ENCODE measurements around the gene CLCN2. TPM values are rescaled to one million over a fixed set of nuclear protein-coding genes. Genes with fewer than 3 reads are reported as not detected.
A peak's percentile ranks its signal among the peaks of the same experiment; 100 is the strongest.

CLCN2 gene
- total RNA-seq, 1 experiment from 2014 or later = 21.6 TPM

DNA sequence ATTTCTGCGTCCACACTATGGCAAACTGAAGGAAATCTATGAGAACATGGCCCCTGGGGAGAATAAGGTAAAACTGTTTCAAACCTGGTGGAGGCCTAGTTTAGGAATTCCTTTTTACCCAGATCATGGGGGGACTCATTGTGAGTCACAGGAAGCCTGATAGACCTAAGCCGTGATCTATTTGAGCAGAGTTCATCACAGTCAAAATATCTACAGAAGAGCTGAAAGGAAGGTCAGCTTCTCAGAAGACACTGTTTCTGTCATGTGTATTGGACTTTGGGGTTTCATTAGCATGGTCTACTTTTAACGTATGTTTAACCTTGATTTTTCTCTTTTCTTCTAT, 61.1 kb downstream of the CLCN2 start:
- Histone ChIP-seq H3K36me3 (ENCODE audit: control insufficient read depth in 1 of 2, insufficient read depth in 2 of 2, low read length in 2 of 2) (peaks cover 41 to 42% of the 10 kb centered on the region in 2 experiments), H3K9me3 (ENCODE audit: control insufficient read depth in 1 of 2, insufficient read depth in 1 of 2, low read depth in 1 of 2, low read length in 2 of 2) (no peaks in the 10 kb centered on the region), H3K79me2 (ENCODE audit: insufficient read depth, low read length) (peaks cover 52% of the 10 kb centered on the region), H3K27ac (ENCODE audit: low read depth, low read length) (no peak overlapping the region), H3K4me2 (ENCODE audit: low read length) (peak overlapping the region; percentile 91), H3K9me2 (ENCODE audit: insufficient read depth) (no peaks in the 10 kb centered on the region), H3K4me3 (replicated peaks in 1 of 2; ENCODE audit: low read depth in 1 of 2, low read length in 2 of 2) (peak overlapping the region; percentile 72 to 84), H4K20me1 (ENCODE audit: insufficient read depth) (no peaks in the 10 kb centered on the region), H2AFZ (ENCODE audit: low read depth, low read length, poor library complexity, severe bottlenecking) (no peak overlapping the region), H3K9ac (ENCODE audit: low read length) (peak overlapping the region; percentile 91), H3K4me1 (ENCODE audit: control insufficient read depth in 1 of 2, insufficient read depth in 2 of 2, low read length in 2 of 2) (peaks cover 4 to 14% of the 10 kb centered on the region in 2 experiments), H3K27me3 (ENCODE audit: insufficient read depth, low read length) (no peaks in the 10 kb centered on the region)
- CTCF ChIA-PET = no interaction called here
- POLR2A ChIA-PET = no interaction called here
- TF ChIP-seq, protein P1, sequence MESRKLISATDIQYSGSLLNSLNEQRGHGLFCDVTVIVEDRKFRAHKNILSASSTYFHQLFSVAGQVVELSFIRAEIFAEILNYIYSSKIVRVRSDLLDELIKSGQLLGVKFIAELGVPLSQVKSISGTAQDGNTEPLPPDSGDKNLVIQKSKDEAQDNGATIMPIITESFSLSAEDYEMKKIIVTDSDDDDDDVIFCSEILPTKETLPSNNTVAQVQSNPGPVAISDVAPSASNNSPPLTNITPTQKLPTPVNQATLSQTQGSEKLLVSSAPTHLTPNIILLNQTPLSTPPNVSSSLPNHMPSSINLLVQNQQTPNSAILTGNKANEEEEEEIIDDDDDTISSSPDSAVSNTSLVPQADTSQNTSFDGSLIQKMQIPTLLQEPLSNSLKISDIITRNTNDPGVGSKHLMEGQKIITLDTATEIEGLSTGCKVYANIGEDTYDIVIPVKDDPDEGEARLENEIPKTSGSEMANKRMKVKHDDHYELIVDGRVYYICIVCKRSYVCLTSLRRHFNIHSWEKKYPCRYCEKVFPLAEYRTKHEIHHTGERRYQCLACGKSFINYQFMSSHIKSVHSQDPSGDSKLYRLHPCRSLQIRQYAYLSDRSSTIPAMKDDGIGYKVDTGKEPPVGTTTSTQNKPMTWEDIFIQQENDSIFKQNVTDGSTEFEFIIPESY (IDR thresholded peaks at IDR 0.05; ENCODE audit: extremely low read depth, insufficient replicate concordance, low read length) = no peak
- TF ChIP-seq, protein P2, sequence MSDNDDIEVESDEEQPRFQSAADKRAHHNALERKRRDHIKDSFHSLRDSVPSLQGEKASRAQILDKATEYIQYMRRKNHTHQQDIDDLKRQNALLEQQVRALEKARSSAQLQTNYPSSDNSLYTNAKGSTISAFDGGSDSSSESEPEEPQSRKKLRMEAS (IDR thresholded peaks at IDR 0.05) = no peak
- TF ChIP-seq SRF (IDR thresholded peaks at IDR 0.05; ENCODE audit: low read depth) (no peak), TCF7L2 (IDR thresholded peaks at IDR 0.05; ENCODE audit: borderline replicate concordance, extremely low read depth, insufficient read depth, insufficient read length) (no peak), POLR2A (IDR thresholded peaks at IDR 0.05; ENCODE audit: borderline replicate concordance, extremely low read depth, insufficient read depth, insufficient read length) (no peak), JUND (IDR thresholded peaks at IDR 0.05) (no peak; the same call in 1 of the 2 replicates), SIN3A (IDR thresholded peaks at IDR 0.05; ENCODE audit: low read depth) (no peak), EZH2phosphoT487 (IDR thresholded peaks at IDR 0.05; ENCODE audit: borderline replicate concordance) (no peak), ZNF274 (IDR thresholded peaks at IDR 0.05; ENCODE audit: low read depth, low read length) (no peak), CBX3 (IDR thresholded peaks at IDR 0.05; ENCODE audit: low read depth) (no peak), POLR2AphosphoS5 (IDR thresholded peaks at IDR 0.05; ENCODE audit: low read depth, low read length) (no peak), CEBPB (IDR thresholded peaks at IDR 0.05; ENCODE audit: low read depth) (no peak), EGR1 (IDR thresholded peaks at IDR 0.05; ENCODE audit: low read depth) (no peak), ZFX (IDR thresholded peaks at IDR 0.05) (no peak), ELF1 (IDR thresholded peaks at IDR 0.05; ENCODE audit: borderline replicate concordance, low read depth) (no peak)
- TF ChIP-seq, protein P3, sequence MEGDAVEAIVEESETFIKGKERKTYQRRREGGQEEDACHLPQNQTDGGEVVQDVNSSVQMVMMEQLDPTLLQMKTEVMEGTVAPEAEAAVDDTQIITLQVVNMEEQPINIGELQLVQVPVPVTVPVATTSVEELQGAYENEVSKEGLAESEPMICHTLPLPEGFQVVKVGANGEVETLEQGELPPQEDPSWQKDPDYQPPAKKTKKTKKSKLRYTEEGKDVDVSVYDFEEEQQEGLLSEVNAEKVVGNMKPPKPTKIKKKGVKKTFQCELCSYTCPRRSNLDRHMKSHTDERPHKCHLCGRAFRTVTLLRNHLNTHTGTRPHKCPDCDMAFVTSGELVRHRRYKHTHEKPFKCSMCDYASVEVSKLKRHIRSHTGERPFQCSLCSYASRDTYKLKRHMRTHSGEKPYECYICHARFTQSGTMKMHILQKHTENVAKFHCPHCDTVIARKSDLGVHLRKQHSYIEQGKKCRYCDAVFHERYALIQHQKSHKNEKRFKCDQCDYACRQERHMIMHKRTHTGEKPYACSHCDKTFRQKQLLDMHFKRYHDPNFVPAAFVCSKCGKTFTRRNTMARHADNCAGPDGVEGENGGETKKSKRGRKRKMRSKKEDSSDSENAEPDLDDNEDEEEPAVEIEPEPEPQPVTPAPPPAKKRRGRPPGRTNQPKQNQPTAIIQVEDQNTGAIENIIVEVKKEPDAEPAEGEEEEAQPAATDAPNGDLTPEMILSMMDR (IDR thresholded peaks at IDR 0.05 in 2 of 3, conservative IDR thresholded peaks at IDR 0.05 in 1 of 3; ENCODE audit: borderline replicate concordance in 1 of 3, insufficient read depth in 1 of 3, low read depth in 2 of 3, low read length in 2 of 3) = no peak
- TF ChIP-seq, protein P4, sequence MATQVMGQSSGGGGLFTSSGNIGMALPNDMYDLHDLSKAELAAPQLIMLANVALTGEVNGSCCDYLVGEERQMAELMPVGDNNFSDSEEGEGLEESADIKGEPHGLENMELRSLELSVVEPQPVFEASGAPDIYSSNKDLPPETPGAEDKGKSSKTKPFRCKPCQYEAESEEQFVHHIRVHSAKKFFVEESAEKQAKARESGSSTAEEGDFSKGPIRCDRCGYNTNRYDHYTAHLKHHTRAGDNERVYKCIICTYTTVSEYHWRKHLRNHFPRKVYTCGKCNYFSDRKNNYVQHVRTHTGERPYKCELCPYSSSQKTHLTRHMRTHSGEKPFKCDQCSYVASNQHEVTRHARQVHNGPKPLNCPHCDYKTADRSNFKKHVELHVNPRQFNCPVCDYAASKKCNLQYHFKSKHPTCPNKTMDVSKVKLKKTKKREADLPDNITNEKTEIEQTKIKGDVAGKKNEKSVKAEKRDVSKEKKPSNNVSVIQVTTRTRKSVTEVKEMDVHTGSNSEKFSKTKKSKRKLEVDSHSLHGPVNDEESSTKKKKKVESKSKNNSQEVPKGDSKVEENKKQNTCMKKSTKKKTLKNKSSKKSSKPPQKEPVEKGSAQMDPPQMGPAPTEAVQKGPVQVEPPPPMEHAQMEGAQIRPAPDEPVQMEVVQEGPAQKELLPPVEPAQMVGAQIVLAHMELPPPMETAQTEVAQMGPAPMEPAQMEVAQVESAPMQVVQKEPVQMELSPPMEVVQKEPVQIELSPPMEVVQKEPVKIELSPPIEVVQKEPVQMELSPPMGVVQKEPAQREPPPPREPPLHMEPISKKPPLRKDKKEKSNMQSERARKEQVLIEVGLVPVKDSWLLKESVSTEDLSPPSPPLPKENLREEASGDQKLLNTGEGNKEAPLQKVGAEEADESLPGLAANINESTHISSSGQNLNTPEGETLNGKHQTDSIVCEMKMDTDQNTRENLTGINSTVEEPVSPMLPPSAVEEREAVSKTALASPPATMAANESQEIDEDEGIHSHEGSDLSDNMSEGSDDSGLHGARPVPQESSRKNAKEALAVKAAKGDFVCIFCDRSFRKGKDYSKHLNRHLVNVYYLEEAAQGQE (IDR thresholded peaks at IDR 0.05; ENCODE audit: low read depth) = no peak
- no peak for DNase-seq (ENCODE audit: low read depth, low spot score)
- intact Hi-C loops (cut with micrococcal nuclease) = no loop called here
- no TSS peak for BruUV-seq (replicated peaks)
- ATAC-seq = no peak
- RAD21 ChIA-PET (ENCODE audit: low non-redundant PET in 1 of 2, low total read pairs in 2 of 2, uncharacterized antibody in 2 of 2, unreplicated experiment in 2 of 2) = no interaction called here
